Measurements from ENCODE around the gene VMO1.
A peak's percentile ranks its signal among the peaks of the same experiment; 100 is the strongest.

Gene VMO1

DNA sequence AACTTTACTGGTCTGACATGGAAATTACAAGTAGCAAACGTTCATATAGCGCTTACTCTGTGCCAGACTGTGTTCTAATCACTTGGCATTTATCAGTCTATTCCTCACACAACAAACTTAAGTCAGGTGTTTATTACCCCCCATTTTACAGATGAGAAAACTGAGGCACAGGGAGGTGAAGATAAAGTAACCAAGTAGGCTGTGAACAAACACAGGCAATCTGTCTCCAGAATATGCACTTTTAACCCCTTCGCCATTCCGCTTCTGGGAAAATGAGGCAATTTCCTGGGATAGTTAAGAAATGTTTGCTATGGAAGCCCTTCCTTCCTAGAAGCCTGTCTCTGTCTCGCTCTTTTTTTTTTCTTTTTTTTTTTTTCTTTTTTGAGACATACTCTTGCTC is 34.2 kb downstream of the VMO1 start:
- no peak for DNase-seq

DNA sequence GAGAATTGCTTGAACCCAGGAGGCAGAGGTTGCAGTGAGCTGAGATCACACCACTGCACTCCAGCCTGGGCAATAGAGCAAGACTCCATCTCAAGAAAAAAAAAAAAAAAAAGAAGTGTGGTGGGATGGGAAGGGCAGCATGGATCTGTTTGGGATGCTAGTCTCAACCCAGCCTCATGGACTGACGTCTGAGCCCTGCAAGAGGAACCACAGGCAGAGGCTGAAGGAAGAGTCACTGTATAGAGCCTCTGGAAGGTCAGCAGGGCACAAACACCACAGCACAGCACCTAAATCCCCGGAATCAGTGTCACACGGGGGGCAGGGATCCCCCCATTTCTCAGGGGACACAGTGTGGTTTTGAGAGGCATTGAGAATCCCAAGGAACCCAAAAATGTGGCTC is 35.6 kb downstream of the VMO1 start:
- no peak for DNase-seq

- DNase-seq: no peak
These were observed 37.5 kb downstream of the VMO1 start for GRCh38 chr17:4748686-4749085.

DNA sequence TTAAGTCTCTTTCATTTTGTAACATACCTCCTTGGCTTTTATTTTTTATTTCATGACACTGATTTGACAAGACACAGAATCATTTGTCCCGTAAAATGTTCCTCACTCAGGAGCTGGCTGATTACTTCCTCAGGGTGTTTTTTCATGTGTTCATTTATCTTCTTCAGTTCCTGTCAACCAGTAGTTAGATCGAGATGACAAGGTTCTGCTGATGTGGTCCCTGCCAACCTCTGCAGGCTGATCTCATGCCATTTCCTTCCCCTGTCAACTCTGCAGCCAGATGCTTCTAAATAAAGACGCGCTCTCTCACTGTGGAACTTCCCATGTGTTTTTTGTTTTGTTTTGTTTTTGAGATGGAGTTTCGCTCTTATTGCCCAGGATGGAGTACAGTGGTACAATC is 38.3 kb downstream of the VMO1 start:
- DNase-seq: peak in 4 of 6 experiments; percentile 2 to 57 (median 53)

- DNase-seq: peak in 1 of 6 experiments; percentile 2
These were observed 40.9 kb downstream of the VMO1 start for GRCh38 chr17:4744999-4745969.

DNA sequence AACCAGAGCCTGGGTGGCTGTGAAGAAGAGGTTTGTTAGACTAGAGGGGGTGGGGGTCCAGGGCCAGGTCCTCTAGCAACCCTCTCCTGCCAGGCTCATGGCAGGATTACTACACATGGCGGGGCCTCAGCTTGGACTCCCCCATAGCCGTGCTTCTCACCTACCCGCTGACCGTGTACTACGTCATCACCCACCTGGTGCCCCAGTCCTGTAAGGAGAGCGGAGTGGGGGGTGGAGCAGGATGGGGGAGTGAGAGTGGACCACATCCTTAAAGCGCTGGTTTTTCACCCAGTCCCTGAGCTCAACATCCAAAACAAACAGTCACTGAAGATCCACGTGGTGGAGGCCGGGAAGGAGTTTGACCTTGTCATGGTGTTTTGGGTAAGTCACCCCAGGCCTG is 42.3 kb downstream of the VMO1 start:
- no peak for DNase-seq

- no peak for DNase-seq
These were observed 42.9 kb downstream of the VMO1 start for GRCh38 chr17:4743216-4743615.

GRCh38 chr17:4742629-4743028 is 43.5 kb downstream of the VMO1 start:
- no peak for DNase-seq

- no peak for DNase-seq
These were observed 44.0 kb downstream of the VMO1 start for GRCh38 chr17:4742133-4742532.

DNA sequence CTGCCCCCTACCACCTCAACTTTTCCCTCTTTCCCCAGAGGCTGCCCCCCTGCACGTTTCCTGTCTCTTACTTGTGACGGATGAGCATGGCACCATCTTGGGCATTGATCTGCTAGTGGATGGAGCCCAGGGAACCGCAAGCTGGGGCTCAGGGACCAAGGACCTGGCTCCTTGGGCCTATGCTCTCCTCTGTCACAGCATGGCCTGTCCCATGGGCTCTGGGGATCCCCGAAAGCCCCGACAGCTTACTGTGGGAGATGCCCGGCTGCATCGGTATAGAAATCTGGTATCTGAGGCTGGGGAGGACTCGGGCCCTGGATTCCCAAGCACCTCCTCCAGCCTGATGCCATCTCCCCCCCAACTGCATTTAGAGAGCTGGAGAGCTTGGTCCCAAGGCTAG is 44.6 kb downstream of the VMO1 start:
- DNase-seq: no peak

GRCh38 chr17:4740584-4740983 is 45.6 kb downstream of the VMO1 start:
- DNase-seq: no peak

DNA sequence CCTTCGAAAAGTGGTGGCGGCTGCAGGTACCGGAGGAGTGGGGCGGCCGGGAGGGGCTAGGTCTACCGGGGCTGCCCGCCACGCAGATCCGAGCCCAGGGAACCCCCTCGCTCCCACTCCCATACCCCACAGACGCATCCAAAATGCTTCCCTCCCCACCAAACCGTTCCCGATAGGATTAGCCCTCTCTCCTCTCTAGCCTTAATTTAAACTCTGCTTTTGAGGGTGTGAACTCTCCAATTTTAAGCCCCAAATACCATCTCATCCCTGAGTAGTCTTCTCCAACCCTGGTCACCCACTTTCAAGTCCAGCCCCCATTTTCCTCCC is 46.2 kb downstream of the VMO1 start:
- DNase-seq: no peak

GRCh38 chr17:4739122-4740024 is 46.8 kb downstream of the VMO1 start, which contains the start of the genes CXCL16 and ZMYND15:
TSS of gene CXCL16 (minus strand) at chr17:4739928. CDS start at chr17:4739339, 589 bp downstream.
TSS of gene ZMYND15 (plus strand) at chr17:4739833. CDS start at chr17:4740549, 716 bp downstream.
- DNase-seq: peak; percentile 33 to 63 (median 53)

- peak in 3 of 6 experiments; percentile 8 to 73 (median 52) for DNase-seq
These were observed 47.7 kb downstream of the VMO1 start for GRCh38 chr17:4738136-4739121.

- DNase-seq: no peak
These were observed 50.1 kb downstream of the VMO1 start for GRCh38 chr17:4735876-4736651.

Measured in stimulated activated naive CD4-positive, alpha-beta T cell (primary cell).